Measurements from ENCODE around the gene LPGAT1.

LPGAT1 gene

DNA sequence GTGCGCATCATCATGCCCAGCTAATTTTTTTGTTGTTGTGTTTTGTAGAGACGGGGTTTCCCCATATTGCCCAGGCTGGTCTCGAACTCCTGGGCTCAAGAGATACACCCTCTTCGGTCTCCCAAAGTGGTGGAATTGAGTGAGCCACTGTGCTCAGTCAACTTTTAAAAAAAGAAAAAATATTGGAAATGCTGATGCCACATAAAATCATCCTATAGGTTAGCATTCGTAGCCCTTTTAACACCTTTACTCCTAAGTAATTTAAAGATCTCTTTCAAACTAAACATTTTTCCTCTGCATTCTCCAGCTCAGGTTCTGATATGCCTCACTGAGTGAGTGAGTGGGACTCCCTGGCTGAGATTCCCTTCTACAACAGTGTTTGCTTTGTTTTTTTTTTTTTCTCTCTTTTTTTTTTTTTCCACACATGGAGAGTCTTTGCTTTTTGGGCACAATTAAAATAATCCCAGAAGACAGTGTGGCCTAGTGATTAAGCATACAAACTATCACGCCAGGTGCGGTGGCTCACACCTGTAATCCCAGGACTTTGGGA is 74.0 kb downstream of the LPGAT1 start:
- TF ChIP-seq SIN3A (IDR thresholded peaks at IDR 0.05; ENCODE audit: borderline replicate concordance, insufficient read depth, low read length) = no peak
- TF ChIP-seq POLR2AphosphoS5 (IDR thresholded peaks at IDR 0.05; ENCODE audit: low read depth, low read length) = no peak
- TF ChIP-seq, protein P1, sequence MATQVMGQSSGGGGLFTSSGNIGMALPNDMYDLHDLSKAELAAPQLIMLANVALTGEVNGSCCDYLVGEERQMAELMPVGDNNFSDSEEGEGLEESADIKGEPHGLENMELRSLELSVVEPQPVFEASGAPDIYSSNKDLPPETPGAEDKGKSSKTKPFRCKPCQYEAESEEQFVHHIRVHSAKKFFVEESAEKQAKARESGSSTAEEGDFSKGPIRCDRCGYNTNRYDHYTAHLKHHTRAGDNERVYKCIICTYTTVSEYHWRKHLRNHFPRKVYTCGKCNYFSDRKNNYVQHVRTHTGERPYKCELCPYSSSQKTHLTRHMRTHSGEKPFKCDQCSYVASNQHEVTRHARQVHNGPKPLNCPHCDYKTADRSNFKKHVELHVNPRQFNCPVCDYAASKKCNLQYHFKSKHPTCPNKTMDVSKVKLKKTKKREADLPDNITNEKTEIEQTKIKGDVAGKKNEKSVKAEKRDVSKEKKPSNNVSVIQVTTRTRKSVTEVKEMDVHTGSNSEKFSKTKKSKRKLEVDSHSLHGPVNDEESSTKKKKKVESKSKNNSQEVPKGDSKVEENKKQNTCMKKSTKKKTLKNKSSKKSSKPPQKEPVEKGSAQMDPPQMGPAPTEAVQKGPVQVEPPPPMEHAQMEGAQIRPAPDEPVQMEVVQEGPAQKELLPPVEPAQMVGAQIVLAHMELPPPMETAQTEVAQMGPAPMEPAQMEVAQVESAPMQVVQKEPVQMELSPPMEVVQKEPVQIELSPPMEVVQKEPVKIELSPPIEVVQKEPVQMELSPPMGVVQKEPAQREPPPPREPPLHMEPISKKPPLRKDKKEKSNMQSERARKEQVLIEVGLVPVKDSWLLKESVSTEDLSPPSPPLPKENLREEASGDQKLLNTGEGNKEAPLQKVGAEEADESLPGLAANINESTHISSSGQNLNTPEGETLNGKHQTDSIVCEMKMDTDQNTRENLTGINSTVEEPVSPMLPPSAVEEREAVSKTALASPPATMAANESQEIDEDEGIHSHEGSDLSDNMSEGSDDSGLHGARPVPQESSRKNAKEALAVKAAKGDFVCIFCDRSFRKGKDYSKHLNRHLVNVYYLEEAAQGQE (IDR thresholded peaks at IDR 0.05; ENCODE audit: insufficient read depth in 1 of 2, low read depth in 2 of 2, low read length in 2 of 2) = no peak
- no peak for TF ChIP-seq FOXP2 (optimal IDR thresholded peaks at IDR 0.05; ENCODE audit: borderline replicate concordance, extremely low read depth, extremely low read length, insufficient read depth)
- no peak for TF ChIP-seq TAF1 (IDR thresholded peaks at IDR 0.05; ENCODE audit: borderline replicate concordance, insufficient read depth, low read length)

GRCh38 chr1:211753649-211754251 is 76.8 kb downstream of the LPGAT1 start:
- TF ChIP-seq TAF1 (IDR thresholded peaks at IDR 0.05; ENCODE audit: borderline replicate concordance, insufficient read depth, low read length) (no peak), POLR2AphosphoS5 (IDR thresholded peaks at IDR 0.05; ENCODE audit: low read depth, low read length) (no peak), FOXP2 (optimal IDR thresholded peaks at IDR 0.05; ENCODE audit: borderline replicate concordance, extremely low read depth, extremely low read length, insufficient read depth) (no peak), SIN3A (IDR thresholded peaks at IDR 0.05; ENCODE audit: borderline replicate concordance, insufficient read depth, low read length) (no peak)
- TF ChIP-seq, protein P1 (IDR thresholded peaks at IDR 0.05; ENCODE audit: insufficient read depth in 1 of 2, low read depth in 2 of 2, low read length in 2 of 2) = no peak

DNA sequence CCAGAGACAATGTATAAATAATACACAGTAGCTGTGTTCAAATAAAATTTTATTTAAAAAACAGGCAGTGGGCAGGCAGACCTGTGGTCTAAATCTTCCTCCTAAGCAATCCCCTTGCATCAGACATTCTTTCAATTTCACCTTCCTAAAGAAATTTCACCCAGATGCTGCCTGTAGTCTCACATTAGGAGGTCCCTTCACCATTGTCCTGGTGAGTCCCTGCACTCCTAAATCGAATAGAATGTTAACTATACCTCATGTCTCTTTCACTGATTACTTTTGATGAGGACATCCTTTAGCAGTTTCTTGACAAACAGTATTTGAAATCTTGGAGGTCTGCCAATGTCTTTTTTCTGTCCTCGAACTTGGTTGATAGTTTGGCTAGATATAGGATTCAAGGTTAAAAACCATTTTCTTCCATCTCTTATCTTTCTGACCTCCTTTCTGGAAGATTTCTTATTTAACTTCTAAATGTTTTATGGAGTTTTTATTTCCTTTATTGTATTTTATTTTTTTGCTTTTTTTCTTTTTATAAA is 77.5 kb downstream of the LPGAT1 start:
- no peak for TF ChIP-seq SIN3A (IDR thresholded peaks at IDR 0.05; ENCODE audit: borderline replicate concordance, insufficient read depth, low read length)
- TF ChIP-seq TAF1 (IDR thresholded peaks at IDR 0.05; ENCODE audit: borderline replicate concordance, insufficient read depth, low read length) = no peak
- TF ChIP-seq, protein P1 (IDR thresholded peaks at IDR 0.05; ENCODE audit: insufficient read depth in 1 of 2, low read depth in 2 of 2, low read length in 2 of 2) = no peak
- no peak for TF ChIP-seq POLR2AphosphoS5 (IDR thresholded peaks at IDR 0.05; ENCODE audit: low read depth, low read length)
- TF ChIP-seq FOXP2 (optimal IDR thresholded peaks at IDR 0.05; ENCODE audit: borderline replicate concordance, extremely low read depth, extremely low read length, insufficient read depth) = no peak

DNA sequence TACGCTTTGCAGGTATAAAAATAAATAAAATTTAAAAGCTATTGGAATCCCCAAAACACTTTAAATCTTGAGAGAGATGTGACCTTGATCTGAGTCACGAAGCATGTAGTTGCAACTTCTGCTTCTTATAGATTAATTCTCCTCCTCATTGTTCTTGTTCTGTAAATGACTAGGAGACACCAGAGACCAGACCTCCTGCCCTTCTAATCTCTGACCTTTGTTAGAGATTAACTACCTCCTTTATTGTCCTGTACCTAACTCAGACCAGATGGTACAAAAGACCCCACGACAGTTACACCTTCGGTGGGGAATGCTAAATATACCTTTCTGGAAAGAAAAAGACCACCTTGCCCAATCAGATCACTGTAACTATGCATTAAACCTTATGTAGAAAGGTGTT is 78.2 kb downstream of the LPGAT1 start:
- TF ChIP-seq SIN3A (IDR thresholded peaks at IDR 0.05; ENCODE audit: borderline replicate concordance, insufficient read depth, low read length) (no peak), TAF1 (IDR thresholded peaks at IDR 0.05; ENCODE audit: borderline replicate concordance, insufficient read depth, low read length) (no peak), FOXP2 (optimal IDR thresholded peaks at IDR 0.05; ENCODE audit: borderline replicate concordance, extremely low read depth, extremely low read length, insufficient read depth) (no peak), POLR2AphosphoS5 (IDR thresholded peaks at IDR 0.05; ENCODE audit: low read depth, low read length) (no peak)
- TF ChIP-seq, protein P1 (IDR thresholded peaks at IDR 0.05; ENCODE audit: insufficient read depth in 1 of 2, low read depth in 2 of 2, low read length in 2 of 2) = no peak
